GM21576 (cell line): Measurements from ENCODE around the gene HYAL1.
"Not testable (repeated sequence)": the region's sequence is repeated elsewhere in the genome, so short reads cannot be mapped to it uniquely, and the experiment has no call there.

Source experiments
- ATAC-seq: cut with Tn5 transposase; IDR thresholded peaks from one replicate; pipeline ENCODE4 v1.9.1; 2021; ENCODE audit warnings: mild to moderate bottlenecking, moderate library complexity; ENCODE audit not compliant: unreplicated experiment

The HYAL1 gene

DNA sequence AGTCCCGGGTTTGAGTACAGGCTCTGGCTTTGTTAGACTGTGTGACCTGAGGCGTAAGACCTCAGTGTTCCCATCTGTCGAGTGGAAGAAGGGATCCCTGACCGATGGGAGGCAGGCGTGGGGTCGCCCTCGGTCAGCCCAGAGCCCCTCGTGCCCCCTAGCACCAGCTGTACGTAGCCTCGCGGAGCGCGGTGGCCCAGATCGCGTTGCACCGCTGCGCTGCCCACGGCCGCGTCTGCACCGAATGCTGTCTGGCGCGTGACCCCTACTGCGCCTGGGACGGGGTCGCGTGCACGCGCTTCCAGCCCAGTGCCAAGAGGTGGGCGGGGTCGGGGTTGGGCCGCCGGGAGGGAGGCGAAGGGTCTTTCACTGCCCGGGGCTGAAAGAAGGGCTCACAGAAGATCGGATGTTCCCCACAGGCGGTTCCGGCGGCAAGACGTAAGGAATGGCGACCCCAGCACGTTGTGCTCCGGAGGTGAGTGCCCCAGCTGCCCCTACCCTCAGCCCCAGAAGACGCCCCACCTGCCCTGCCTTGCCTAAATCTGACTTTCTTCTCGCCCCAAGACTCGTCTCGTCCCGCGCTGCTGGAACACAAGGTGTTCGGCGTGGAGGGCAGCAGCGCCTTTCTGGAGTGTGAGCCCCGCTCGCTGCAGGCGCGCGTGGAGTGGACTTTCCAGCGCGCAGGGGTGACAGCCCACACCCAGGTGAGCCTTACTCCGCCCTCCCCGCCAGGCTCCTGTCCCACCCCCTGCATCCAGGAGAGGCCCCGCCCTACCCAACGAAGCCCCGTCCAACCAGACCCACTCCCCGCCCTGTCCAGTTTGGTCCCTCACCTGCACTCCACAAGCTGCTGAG is 28.0 kb downstream of the HYAL1 start:
- ATAC-seq = no peak

DNA sequence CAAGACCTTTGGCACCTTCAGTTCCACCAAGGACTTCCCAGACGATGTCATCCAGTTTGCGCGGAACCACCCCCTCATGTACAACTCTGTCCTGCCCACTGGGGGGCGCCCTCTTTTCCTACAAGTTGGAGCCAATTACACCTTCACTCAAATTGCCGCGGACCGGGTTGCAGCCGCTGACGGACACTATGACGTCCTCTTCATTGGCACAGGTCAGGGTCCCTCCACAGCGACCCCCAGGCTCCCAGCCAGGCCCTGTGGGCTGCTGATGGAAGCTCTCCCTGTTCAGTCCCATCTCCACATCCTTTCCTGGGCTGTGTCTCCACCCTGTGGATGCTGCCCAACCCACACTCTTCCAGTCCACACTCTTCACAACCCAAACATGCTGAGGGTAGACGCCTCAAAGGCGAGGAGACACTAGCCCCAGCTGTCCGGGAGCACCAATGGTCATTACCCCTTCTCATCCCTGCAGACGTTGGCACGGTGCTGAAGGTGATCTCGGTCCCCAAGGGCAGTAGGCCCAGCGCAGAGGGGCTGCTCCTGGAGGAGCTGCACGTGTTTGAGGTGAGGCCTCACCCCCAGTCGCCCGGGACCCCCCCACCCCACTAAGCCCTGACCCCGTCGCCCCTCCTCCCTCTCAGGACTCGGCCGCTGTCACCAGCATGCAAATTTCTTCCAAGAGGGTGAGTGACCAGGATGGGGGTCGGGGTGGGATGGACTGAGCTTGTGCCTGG is 28.8 kb downstream of the HYAL1 start:
- ATAC-seq = no peak

DNA sequence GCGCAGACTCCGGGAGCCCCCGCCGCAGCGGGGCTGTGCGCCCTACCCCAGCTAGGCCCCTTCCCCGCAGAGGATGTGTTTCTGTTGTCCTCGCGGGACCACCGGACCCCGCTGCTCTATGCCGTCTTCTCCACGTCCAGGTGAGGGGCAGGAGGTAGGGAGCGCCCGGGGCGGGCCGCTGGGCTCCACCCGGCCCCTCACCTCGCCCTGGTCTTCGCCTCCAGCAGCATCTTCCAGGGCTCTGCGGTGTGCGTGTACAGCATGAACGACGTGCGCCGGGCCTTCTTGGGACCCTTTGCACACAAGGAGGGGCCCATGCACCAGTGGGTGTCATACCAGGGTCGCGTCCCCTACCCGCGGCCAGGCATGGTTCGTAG is 29.7 kb downstream of the HYAL1 start:
- ATAC-seq = no peak

- peak; percentile 81 for ATAC-seq
These were observed 30.3 kb downstream of the HYAL1 start for GRCh38 chr3:50272911-50273688.

DNA sequence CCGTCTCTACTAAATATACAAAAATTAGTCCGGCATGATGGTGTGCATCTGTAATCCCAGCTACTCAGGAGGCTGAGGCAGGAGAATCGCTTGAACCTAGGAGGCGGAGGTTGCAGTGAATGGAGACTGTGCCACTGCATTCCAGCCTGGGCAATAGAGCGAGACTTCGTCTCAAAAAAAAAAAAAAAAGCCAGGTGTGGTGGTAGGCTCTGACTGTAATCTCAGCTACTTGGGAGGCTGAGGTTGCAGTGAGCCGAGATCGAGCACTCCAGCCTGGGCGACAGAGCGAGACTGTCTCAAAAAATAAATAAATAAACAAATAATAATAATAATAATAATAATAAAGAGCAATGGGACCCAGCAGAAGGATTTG is 30.9 kb downstream of the HYAL1 start:
- ATAC-seq = not testable (repeated sequence)

DNA sequence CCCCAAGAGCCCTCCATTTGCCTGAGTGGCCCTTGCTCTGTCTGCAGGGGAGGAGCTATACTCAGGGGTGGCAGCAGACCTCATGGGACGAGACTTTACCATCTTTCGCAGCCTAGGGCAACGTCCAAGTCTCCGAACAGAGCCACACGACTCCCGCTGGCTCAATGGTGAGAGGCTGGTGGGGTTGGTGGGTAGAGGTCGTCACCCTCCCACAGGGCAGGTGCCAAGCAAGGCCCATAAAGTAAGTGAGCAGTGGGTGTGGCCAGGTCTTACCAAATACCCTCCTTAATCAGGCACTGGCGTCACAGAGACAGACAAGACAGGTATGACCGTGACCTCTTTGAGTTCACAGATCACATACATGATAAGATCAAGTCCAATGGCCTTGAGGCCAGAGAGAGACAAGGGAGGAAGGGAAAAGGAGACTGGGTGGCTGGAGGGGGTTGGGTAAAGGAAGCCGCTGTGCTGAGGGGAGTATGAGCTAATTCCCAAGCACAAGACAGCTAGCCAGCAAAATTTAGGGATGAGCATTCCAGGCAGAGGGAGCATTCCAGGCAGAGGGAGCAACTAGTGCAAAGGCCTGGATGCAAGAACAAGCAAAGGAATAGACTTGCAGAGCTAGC is 31.9 kb downstream of the HYAL1 start:
- ATAC-seq = no peak

DNA sequence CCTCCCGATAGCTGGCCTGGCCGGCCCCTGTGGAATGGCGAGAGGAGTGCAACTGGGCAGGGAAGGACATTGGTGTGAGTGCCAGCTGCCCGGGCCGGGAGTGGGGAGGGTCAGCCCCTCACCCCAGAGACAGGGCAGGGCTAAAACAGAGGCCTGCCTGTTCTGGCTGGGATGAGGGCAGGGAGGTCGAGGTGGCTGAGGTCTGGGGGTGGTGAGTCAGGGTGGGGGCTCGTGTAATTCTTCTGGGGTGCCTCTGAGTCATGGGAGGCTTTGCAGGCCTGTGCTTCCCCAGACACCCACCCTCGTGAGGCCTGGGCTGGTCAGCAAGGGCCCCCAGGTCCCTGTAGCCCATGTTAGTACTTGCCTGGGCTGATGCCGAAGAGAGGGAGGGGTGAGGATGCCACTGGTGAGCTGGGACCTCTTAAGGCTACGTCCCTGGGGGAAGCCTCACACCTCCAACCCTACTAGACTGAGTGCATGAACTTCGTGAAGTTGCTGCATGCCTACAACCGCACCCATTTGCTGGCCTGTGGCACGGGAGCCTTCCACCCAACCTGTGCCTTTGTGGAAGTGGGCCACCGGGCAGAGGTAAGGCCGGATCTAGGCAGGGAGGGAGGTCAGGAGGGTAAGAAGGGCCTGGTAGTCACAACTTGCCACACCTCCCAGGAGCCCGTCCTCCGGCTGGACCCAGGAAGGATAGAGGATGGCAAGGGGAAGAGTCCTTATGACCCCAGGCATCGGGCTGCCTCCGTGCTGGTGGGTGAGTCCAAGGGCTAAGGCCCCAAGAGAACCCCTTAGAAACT is 32.8 kb downstream of the HYAL1 start:
- no peak for ATAC-seq

DNA sequence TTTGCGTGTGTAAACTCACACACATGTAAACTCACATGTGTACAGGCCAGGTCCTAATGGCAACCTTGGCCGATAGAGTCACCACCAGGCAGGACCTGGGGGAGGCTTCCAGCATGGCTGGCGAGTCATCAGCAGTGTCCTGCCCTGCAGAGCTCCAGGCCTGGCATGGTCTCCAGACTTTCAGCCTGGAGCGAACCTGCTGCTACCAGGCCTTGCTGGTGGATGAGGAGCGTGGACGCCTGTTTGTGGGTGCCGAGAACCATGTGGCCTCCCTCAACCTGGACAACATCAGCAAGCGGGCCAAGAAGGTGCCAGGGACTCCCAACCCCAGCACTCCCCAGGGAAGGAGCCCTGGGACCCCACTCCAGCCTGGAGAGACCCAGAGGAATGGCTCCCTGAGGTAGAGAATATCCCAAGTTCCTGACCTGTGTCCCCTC is 33.4 kb downstream of the HYAL1 start:
- no peak for ATAC-seq

GRCh38 chr3:50269460-50269859 is 33.9 kb downstream of the HYAL1 start:
- ATAC-seq = no peak

DNA sequence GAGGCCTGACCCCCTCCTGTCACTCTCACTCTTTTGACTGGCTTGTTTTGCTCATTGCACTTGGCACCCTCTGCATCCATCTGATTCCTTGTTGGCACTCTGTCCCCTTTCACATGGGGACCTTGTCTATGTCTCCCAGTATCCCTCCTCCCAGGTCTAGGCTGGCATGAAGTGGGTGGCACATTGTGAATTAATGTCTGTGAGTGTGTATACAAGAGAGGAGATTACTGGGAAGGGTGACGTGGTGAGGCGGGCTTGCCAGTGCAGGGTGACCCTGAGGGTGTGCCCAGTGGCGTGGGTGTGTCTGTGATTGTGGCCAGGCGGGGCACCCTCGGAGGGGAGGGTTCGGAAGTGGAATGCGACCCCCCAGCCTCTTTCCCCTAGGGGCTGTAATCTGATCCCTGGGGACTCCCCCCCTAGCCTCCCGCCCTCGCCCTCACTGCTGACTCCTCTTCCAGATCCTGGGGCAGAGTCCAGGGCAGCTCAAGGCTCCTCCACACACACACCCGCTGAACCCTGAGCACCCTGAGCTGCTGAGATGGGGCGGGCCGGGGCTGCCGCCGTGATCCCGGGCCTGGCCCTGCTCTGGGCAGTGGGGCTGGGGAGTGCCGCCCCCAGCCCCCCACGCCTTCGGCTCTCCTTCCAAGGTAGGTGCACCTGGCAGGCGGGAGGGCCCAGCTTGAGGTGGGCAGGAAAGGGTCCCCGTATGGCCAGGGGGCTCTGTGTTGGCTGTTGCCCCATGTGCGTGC is 34.5 kb downstream of the HYAL1 start, which contains the start of gene SEMA3B:
Gene SEMA3B (plus strand): TSS at position 445 of the 749 bp plus-strand sequence. CDS start 94 bp downstream, at position 539.
- ATAC-seq = no peak

- no peak for ATAC-seq
These were observed 35.1 kb downstream of the HYAL1 start for GRCh38 chr3:50268276-50268675.

- no peak for ATAC-seq
These were observed 36.0 kb downstream of the HYAL1 start for GRCh38 chr3:50267280-50267913.

DNA sequence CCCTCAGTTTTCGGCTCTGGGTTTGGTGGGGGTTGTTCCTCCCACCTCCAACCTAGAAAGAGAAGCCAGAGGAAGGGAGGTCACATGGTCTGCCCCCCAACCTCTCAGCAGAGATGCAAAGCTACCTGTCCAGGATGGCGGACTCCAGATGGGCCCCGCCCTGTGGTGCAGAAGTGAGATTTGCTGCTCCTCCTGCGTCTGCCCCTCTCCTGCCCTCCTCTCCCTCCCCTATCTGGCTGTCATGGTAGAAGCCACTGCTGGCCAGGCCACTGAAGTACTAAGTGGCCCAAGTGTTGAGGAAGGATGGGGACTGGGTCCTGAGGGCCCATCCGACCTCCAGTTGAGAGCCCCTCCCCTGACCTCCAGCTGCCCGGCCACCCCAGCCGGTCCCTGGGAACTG is 36.5 kb downstream of the HYAL1 start:
- no peak for ATAC-seq

DNA sequence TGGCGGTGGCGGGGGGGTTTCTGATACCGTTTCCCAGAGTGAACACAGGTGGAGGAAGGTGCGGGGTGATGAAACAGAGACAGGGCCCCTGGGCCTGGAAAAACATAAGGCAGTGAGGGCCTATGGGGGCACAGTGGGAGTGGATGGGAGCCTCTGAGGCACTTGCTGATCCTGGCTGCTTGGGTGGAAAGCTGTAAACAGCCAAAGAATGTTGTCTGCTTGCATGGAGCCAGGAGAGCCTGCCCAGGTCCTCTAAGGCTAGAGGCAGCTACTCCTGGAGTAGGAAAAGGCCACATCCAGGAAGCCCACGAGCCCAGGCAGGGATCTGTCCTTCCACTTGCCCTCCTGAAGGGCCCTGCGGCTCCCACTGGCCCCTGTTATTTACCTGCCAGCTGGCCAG is 37.4 kb downstream of the HYAL1 start:
- no peak for ATAC-seq

GRCh38 chr3:50265571-50265970 is 37.8 kb downstream of the HYAL1 start:
- ATAC-seq = no peak

GRCh38 chr3:50264964-50265485 is 38.3 kb downstream of the HYAL1 start:
- ATAC-seq = no peak

GRCh38 chr3:50264383-50264963 is 38.9 kb downstream of the HYAL1 start:
- no peak for ATAC-seq
